Stimulated activated CD8-positive, alpha-beta memory T cell treated with anti-CD3 and anti-CD28 coated beads, Interleukin-15, amount 100 ng/mL, for 1 hour (primary cell): Measurements from ENCODE around the gene TRIM65.

Experiments
- DNase-seq: peaks from one replicate; pipeline ENCODE4 v3.0.0-alpha.2; 2020; ENCODE audit warnings: low read depth

TRIM65 gene

DNA sequence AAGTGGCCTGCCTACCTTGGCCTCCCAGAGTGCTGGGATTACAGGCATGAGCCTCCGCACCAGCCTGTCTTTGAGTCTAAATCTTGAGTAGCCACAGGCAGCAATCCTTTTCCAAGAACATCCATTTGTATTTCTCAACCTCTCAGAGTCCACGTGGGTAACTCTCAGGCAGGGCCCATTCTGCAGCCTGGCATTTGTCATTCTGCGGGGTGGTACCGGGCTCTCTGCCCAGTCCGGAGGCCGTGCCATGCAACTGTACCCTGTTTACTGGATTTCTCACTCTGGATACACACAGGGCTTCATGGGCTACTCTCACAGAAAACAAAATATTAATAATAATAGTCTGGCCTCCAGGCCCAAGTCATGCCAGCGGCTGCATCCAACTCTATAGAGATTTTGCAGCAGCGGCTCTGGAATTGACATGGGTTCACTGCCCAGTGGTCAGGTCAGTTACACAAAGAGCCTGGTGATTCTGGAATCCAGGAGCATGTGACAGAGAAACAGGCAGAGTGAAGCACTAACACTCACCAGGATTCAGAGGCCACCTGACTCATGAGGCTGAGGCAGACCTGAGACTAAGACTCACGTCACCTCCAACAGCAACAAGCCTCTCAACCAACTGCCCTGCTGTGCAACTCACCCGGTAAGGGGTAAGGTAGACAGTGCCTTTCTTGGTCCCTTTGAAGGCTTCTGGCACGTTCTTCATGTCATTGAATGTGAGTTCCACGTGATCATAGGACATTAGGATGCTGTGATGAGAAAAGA, 45.6 kb downstream of the TRIM65 start:
- no peak for DNase-seq

DNA sequence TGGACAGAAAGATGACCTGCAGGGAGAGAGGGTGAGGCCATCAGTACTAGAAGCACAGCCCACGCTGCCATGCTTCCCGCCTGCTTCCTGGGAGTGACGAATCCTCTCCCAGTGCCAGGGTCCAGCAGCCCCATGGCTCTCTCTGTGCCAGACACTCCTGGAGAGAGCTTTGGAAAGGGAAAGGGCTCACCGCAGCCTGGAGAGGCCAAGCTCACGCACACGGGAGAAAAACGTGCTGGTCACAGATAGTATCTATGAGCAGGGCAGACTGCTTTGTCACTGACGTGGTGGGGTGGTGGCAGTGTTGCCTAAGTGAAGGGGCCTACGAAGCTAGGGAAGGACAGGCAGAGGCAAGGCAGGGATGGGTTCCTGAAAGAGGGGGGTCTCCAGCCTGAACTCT, 47.0 kb downstream of the TRIM65 start:
- DNase-seq: no peak

DNA sequence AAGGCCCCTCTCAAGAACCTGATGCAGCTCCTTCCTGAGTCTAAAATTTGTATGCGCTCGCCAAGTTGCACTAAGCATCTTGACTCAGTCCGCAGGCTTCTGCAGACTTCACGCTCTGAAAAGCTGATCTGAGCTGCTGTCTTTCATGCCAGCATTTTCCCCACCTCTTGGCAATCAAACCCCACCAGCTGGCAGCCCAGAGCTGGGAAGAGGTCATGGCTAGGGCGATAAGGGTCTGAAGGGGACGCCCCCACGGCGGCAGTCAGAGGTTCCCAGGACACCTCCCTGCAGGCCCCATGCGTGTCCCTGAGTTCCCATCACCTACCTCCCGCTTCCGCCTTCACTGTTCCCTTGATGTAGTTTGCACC, 47.5 kb downstream of the TRIM65 start:
- no peak for DNase-seq

DNA sequence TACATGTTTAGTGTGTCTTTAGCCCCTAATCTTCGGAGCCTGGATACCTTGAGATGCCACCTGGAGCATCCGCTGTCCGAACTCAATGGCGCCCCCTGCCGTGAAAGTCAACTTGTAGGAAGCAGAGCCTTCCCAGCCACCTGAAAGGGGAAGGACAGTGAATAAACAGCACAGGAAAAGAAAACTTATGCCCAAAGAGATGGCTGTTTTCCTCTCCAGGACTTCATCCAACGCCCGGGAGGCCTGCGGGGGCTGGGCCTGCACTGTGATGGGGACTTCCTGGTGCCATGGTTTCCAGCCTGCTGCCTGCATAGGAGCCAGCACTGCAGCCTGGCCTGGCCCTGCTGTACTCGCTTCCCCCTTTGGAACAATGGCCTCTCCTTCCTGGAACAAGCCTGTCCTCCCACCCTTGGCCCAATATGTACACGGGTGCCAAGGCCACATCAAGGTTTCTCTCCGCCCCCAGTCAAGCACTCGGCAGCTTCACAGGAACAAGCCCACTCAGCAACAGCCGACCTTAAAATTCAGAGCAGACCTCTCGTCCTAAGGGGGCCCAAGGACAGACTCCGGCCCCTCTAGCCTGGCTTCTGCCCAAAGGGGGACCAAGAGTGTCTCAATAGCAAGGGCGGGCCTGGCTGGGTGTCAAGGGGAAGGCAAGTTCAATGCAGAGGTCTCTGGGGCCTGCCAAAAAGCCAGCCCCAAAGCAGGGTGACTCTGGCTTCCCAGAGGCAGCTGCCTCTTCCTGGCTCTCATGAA, 48.0 kb downstream of the TRIM65 start:
- DNase-seq: peak; percentile 77

DNA sequence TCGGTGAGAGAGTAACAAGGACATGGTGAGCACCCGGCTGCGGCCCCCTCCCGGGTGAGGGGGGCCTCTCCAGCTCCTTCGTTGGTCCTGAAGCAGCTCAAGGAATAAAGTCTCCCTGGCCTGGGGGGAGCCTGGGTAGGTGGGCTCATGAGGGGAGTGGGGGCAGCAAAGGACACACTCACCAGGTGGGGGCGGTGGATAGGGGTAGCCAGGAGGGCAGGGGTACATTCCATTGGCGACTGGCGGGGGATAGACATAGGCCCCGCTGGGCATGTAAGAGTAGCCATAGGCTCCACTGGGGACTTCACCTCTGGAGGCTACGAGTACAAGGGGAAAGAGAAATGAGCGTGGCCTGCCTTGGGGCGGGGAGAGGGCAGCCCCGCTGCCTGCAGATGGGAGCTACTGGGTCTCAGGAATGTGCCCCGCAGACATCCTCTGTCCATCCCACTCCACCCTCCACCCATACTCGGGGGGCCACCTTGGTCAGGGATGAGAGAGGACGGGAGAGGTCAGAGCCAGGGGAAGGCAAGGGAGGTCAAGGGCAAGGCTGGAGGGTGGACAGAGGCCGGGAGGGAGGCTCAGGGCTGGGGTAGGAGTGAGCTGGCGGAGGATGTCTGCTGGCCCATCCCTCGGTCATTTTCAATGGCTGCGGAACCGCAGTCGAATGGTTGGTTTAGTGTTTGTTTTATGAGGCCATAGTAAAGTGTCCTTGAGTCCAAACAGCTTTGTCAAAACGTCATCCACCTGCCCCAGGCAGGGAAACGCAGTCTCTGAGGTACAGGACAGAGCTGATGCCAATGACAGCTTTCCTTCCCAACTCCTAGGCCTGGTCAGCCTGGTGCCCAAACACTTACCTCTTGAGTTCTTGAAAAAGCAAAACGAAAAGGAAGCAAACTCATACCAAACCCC, 48.9 kb downstream of the TRIM65 start:
- DNase-seq: no peak

DNA sequence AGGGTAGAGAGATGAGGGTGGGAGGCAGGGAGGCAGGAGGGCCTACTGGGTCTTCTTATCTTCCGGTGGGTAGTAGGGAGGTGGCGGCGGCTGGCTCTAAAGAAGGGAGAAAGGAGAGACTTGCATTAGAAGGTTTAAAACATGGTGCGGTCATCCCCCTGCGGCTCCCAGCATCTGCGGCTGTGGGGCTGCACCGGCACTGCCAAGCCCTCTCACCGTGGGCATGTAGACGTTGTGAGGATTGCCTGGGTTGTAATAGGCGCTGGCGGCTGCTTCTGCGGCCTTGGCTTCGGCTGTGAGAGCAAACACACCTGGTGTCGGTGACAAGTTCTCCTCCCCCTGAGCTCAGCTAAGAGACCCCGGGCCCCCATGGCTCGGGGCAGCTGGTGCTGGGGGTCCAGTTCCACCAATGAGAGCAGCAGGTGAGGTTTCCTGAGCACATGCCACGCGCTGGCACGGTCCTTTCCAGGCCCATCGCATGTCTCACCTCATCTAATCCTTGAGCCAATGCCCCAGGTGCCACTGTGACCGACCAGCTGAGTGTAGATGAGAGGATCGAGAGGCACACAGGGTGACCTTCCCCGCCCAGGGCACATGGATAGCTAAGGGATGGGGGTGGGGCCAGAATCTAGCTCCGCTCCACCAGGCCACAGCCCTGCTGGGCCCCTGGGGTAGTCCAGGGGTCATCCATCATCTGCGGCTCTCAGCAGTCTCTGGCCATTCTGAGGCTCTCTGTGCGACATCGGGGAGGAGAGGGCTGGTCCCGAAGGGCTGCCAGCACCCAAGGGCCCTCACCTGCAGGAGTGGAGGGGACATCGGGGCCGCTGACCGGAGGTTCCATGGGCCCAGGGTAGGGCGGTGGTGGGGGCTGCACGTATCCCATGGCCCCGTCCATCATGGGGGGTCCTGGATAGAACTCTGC, 49.8 kb downstream of the TRIM65 start:
- DNase-seq: no peak

DNA sequence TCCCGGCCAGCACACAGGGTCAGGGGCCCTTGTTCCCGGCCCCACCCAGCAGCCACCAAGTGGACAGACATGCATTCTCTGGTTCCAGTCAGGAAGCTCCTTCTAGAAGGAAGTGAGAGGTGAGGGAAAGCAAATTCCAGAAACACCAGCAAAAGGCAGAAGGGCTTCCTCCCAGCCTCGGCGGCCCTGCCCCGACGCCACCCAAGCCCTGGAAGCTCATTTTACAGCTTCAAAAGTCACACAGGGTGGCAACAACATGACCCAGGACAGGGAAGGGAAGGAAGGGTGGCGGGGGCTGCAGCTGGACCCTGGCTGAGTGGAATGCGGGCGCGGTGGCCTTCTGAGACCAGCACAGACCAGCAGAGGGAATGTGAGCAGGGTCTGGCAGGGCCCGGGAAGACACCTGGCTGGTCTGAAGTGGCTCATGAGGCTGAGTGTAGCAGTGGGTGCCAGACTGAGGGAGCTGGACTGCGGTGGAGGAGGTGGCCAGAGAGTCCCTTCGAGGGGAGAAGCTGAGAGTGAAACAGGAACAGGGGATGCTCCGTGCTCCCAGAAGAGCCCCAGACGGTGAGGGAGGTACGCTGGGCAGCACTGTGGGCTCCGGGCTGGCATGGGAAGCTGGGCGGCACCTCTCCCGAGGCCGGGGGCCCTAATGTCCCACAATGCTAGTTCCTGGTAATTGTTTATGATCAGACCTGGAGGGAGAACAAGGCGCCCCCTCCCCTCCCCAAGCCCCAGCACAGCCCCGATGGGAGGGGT, 50.6 kb downstream of the TRIM65 start:
- DNase-seq: no peak

DNA sequence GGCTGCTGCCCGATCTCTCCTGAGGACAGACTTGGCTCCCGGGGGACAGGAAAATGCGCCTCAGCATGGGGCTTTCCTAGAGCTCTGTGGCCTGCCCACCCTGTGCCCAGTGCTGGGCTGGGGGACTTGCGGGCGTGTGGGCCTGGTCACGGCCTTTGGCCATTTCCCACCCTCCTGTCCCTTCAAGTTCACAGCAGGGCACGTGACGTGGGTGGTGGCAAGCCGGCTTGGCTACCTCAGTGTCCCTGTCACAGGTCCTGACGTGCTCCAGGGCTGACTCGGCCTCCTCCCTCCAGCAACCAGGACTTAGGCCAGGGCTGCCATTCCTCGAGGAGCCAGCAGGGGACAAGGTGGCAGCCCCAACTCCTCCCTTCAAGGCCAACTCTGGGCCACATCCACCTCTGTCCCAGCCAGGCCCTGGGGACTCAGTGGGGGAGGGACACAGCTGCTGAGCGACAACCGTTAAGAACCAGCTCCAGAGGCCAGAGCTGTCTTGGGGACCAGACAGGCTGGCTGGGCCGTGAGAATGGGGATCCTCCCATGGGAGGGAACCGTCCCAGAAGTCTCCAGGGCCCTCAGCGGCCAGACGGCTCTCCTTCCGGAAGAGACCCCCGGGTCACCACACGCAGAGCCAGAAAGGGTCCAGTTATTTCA, 51.6 kb downstream of the TRIM65 start:
- DNase-seq: no peak

DNA sequence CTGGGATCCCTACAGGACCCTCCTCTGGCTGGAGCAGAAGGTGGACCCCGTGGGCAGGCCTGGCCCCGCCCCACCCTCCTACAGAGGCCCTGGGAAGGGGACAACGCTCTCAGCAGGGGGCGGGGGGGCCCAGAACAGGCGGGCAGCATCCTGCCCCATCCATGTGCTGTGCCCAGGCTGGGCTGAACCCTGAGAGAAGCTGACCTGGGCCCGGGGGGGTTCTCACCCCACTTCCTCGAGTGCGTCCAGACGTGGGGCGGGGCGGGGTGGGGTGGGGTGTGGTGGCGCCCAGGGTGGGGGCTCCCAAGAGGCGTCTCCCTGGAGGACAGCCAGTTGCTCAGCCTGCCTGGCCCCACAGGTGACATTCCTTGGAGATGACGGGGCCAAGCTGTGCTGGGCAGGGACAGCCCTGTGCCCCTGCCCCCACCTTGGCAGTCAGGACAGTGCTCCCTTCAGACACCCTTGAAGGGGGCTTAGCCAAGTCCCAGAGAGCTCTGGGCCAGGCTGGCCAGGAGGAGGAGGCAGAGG, 52.2 kb downstream of the TRIM65 start:
- DNase-seq: no peak

DNA sequence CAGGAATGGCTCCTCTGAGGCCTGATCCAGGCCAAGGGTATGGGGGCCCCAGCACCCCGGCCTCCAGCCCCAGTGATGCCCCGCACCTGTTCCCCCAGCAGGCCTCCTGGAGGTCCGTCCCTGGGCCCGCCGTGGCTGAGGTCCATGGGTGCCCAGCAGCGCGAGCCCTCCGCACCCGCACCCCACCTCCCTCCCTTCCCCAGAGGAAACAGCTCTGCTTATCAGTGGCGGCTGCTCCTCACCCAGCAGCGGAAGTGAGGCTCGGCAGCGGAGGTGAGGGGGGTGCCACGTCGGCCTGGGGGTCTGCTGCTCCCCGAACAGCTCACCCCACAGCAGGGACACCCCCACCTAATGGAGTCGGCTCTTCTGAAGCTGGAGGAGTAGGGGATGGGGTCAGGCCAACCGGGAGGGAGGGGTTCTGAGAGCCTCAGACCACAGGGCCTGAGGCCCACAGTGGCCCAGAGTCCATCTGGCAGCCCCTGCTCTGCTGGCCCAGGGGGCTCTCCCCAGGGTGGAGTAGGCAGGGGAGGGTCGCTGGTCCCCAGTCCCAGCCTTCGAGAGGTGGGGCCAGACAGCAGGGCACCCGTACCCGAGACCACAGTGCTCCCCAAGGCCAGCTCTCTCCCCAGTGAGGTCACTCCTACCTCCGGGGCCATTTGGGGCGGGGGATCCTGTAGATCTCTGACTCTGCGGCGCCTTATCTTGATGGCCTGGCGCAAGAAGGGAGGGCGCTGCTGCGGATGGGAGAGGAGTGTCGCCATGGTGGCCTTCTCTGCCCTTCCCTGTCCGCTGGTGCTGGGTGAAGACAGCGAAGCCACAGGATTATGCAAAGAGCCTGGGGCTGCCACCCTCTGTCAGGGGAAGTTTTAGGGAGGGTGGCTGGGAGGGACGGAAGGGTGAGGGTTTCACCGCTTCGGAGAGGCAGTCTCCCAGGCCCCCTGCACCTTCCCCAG, 52.9 kb downstream of the TRIM65 start, which contains the start of gene UNC13D:
Gene UNC13D, minus strand, starts transcription at position 828 of the 953 bp plus-strand sequence. Its CDS starts 67 bp downstream, at position 761.
- no peak for DNase-seq

DNA sequence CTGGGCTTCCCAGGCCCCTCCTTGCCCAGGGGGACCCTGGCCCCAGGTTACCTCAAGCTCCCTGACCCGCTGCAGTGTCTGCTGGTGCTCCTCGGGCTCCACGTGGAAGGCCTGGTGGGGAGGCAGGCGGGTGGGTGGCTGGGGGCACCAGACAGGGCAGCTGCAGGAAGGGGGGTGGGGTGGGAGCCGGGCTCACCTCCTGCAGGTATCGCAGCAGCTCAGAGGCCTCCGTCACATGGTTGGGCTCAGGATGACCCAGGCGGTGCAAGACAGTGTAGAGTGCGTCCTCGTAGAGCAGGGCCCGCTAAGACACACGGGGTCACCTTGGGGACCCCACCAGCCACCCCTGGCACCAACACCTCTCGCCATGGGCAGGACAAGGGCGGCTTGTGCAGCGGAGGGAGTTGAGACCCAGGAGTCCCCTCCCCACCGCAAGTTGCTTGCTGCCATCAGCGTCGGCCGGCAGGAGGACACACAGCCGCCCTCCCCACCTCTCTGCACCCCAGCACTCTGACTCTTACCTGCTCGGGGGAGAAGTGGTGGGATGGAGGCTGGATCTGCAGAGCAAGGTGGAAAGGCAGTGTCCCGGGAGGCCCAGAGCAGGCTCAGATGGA, 53.7 kb downstream of the TRIM65 start:
- no peak for DNase-seq

DNA sequence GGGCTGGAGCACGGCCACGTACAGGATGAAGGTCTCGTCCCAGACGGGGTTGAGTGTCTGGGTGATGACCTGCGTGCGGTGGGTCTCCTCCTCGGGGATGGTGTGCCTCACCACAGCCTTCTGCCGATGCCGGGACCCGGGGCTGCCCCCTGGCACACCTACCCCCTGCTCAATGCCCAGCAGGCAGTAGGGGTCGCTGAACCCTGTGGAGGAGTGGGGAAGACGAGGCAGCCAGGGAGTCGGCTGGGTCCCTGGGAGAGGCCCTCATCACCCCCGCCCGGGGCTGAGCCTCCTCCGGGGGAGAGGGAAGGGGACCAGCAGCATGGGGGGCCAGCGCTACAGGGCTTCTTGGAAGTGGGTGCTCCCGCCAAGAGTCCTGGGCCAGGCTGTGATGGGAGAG, 54.3 kb downstream of the TRIM65 start:
- no peak for DNase-seq

DNA sequence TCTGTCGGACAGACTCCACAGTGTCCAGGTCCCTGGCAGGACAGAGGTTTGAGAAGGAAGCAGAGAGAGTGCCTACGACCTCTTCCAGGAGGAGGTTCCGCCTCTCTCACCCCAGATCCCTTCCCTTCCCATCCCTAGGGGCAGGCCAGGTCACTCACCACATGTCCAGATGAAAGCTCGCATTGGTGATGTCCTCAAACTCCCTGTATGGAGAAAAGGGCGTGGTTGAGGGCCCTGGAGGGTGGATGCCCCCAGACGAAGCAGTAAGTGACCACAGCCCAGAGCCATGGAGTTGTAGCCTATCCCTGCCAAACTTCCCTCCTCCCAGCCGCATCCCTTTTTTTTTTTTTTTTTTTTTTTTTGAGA, 56.0 kb downstream of the TRIM65 start:
- no peak for DNase-seq

DNA sequence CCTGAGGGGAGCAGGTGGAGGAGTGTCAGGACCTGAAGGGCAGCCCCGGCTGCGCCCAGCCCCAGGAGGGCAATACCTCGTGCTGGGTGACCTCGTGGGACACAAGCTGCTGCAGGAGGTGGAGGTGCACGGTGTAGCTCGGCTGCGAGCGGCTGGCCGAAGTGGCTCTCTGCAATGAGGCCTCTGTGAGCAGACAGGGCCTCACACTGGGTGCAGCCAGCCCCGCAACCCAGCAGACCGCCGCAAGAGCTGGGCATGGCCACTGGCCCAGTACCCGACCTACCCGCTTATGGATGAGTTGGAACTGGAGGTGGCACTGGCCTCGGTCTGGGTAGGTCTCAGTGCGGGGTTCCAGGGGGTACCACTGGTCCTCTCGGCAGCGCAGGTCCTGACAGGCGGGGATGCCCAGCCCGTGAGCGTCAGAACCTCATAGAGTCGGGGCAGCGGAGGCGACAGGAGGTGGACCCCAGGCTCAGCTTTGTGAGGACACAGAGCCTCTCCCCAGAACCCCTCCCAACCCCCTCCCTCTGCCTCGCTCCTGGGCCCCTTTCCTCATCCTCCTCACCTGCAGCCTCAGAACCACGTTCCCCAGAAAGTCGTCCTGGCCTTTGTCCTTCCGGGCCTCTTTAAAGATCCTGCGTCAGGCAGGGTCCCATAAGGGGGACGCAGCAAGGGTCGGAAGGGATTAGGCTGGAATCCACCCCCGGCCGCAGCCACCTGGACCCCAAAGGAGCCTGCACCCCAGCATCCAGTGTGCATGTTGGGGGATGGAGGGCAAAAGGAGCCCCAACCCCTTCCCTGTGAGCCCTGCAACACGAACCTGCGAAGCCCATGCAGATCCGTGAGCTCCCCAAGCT, 56.6 kb downstream of the TRIM65 start:
- DNase-seq: no peak
